ENCODE data around the gene AMOTL2.

AMOTL2 gene

DNA sequence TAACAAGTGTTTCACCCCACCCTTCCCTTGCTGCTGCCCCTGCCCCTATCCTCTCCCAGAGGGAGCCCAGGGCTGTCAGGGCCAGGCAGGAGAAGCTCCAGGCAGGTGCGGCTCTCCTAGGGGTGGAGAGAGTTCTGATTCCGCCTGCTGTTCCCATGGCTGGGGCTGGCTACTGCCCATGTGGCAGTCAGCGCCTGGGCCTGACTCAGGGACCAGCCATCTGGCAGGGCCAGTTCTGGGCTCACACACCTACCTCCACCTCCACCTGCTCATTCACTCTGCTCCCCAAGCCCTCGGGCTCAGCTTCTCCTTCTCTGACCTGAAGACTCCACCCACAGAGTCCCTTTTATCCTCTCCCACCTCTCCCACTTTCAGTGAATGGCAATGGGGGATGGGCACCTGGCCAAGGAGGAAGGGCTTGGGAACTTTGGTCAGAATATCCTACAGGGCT lies 23.4 kb downstream of the AMOTL2 start:
- DNase-seq, result no peak

DNA sequence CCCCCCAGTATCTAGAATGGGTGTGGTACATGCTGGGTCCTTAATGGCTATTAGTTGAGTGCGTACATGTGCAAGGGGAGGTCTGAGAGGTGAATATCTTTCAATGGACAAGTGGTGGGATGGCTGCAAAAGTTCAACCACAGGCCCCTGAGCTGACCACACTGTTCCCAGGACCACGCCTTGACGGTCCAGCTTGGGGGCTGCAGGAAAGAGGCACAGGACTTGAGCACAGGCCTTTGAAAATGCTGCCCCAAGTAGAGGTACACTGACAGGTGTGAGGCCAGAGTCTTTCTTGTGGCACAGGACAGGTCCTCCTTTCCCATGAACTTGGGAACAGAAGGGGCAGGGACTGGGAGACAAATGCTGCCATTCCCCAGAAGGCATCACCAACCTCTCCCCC lies 24.0 kb downstream of the AMOTL2 start:
- DNase-seq, result no peak

DNA sequence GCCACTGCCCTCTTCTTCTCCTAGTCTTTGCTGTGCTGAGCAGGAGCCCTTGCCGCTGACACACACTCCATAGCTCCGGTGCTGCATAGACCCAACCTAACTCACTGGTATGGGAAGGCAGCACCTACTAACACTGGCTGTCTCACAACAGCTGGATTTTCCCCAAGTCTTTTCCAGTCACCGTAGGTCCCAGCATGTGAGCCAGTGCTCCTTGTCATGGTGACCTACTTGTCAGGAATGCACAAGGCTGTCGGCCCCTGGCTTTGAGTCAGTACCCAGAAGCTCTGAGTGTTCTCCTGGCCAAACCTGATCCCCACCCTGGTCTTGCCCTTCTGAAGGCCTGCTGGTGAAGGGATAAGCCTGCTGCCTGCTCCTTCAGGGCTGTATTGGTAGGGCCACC lies 25.7 kb downstream of the AMOTL2 start:
- no peak for DNase-seq

DNA sequence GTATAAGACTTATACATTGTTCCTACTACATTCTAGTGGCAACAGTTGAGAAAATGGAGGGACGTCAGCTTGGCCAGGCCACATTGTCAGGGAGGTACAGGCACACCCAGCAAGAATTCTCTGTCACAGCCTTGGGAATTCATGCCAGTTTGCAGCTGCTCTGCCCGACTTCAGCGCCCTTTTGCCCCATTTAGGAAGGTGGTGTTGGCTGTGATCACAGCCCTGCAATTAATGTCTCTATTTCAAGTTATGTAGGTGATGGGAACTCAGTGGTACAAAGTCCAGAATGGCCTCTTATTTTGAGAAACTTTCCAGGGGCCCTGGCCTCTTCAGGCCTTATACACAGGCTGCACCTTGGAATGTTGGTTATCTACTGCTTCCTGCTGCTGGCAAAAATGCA lies 26.7 kb downstream of the AMOTL2 start:
- DNase-seq, result no peak

DNA sequence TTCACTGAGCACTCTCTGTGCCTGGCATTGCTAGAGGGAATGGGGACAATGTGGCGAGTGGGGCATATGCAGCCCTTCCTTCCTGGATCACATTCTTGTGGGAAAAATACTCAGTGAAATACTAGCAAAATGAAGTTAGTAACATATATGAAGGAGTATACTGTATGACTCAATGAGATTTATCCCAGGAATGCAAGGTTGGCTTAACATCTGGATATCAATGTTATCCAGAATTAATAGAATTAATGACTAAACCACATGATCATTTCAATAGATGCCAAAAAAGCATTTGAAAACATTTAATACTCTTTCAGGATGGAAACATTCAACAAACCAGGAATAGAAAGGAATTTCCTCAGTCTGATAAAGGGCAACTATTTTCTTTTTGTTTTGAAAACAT lies 27.5 kb downstream of the AMOTL2 start:
- DNase-seq, result no peak

DNA sequence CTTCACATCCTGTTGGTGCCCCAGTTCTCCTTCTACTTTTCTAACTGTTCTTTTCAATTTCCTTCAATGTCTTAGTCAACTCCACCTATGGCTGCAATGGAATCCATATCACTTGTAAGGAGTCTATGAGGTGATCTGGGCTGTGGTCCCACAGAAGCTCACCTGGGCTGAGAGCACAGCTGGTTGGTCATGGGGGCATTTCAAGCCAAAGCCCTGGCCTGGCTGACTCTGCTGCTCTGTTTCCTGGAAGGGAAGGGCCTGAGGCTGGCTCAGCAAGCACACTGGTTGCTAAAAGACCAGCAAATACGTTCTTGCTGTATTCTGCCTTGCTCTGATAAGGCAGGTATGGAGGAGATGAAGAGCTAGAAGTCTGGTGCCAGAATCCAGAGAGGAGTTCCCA lies 29.0 kb downstream of the AMOTL2 start:
- no peak for DNase-seq

DNA sequence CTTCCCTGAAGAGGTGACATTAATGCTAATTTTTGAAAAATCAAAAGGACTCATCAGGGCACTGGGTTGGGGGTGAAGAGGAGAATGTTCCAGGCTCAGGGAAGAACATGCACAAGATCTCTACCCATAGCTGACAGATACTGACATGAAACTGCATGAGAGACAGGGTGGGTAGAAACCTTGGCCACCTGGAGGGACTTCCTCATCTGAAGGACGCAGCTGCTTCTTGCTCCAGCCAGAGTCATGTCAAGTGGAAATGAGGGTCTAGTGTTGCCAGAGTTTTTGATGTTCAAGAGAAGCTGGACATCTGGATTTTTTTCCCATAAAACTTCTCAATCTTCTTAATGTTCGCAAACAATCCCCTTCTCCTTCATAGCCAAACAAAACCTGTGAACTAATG lies 29.7 kb downstream of the AMOTL2 start:
- DNase-seq, result no peak

DNA sequence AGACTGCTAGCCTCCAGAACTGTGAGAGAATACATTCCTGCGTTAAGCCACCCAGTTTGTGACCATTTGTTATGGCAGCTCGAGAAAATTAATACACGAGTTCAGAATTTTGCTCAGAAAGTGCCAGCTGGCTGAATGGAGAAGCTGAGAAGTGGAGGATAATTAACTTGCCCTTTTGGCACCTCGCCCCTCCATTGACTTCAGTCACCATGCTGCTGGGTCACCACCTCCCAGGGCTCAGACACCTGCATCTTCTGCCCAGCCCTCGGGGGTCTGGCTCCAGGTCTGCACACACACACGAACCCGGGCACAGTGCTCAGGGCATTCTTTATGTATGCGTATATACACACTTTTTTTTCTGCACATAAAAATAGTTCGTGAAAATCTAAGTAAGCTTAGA lies 32.0 kb downstream of the AMOTL2 start:
- DNase-seq, result no peak

DNA sequence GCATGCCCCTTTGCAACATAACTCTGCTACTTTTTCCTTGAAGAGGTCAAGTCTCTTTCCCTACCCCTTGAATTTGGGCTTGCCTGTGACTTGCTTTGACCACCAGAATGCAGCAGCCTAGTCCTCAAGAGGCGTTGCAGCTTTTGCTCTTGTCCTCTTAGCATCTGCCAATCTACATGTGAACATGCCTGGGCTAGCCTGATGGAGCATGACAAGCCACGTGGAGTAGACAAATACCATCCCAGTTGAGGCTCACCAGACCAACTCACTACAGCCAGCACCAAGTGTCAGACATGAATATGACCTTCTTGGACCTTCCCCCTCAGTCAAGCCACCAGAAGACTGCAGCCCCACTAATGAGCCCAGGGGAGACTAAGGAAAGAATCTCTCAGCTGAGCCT lies 32.9 kb downstream of the AMOTL2 start:
- no peak for DNase-seq

DNA sequence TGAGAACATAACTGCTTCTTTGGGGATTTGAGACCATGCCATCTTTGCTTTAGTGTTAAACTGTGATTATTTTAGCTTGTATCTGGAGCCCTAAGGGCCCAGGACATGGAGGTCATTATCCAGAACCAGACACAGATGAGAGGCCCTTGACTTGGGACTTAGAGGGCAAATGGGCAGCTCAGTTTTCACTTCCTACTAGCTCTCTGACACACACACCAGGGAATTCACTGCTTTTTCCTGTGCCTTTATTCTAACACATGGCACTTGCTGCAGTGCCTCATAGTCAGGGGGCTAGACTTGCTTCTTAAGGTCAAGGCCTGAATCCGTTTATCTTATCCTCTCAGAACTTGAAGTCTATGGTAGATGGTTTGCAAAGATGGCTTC lies 33.3 kb downstream of the AMOTL2 start:
- DNase-seq, result no peak

DNA sequence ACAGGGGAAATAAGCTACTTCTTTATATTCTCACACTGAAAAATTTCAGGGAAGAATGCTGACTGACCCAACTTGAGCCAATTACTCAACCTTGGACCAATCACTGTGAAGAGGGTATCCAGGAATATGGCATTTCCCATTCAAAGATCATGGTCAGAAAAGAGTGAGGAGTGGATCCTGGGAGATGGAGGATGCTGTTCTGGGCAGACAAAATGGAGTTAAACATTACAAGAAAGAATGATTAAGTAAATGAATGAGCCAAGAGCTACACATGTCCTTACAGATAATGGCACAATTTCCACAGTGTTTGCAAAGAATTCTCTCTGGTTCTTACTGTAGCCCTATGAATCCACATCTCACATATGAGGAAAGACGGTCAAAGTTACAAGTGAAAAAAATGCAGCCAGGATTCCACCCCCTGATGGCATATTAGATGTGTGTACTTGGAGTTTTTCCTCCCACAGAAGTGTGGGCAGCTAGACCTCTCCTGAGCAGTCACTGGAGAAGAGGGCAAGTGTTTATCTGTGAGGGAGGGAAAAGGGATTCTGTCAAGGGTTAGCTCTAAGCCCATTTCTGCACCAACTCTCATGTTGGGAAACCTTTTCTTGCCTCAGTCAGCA lies 33.8 kb downstream of the AMOTL2 start:
- DNase-seq, result no peak

DNA sequence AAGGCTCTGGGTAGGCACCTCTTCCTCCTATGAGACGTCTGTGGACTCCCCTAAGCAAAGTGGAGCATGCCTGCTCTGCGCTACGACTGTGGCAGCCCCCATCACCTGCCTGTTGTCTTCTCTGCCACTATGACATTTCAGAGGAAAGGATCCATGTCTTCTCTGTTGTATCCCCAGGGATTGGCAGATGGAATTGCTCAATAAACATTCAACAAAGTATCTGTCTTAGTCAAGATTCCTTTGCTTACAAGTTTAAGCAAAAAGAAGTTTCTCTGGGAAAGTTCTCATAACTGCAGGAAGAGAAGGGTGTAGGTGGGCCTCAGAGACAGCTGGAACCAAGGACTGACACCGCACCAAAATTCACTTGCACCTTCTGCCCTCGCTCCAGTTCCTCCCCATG lies 34.3 kb downstream of the AMOTL2 start:
- DNase-seq, result no peak

DNA sequence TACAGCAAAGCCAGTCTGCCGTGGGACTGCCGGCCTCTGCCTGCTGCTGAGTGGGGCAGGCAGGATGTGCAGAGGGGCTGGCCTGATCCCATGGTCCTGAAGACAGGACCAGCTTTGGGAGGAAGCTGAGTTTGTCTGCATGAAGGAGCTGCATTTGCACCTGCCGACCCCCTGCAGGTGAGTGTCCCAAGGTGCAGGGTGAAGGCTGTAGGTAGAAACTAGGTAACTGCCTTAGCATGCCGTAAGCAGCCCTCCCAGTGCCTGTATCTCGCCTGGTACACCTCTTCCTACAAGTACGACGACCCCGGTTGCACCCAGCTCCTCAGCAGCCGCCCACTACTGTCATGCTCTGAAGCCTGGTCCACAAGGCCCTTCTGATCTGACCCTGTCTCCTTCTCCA lies 34.9 kb downstream of the AMOTL2 start:
- no peak for DNase-seq

DNA sequence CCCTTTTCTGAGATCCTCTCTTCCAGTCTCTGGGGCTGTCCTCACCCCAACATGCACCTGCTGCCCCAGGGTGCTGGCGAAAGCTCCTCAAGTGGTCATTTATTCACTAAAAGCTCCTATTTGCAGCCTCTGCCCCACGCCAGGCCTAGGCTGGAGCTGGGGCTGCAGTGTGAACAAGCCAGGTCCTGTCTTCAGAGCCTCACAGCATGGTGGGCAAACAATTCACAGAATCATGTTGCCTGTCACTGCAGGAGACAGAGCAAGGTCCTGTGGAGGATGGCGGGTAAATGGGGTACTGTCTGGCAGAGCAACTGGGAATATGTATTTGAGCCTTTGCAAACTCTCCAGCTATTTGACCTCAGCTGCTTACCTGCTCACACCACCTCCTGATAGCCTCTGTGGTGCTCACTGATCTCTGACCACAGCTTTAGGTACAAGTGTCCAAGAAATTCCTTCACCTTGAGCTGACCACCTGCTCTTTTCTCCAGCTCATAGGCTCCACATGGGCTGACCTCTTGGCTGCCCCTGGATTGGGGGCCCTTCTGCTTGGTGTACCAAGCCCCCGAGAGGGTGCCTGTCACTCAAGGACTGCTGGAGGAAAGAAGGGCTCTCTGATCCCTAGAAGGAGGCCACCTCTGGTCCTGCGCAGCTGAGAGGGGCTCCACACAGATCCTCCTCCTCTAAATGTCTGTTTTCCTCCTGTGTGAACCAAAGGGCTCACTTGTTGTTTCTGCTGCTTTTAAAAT lies 35.6 kb downstream of the AMOTL2 start:
- no peak for DNase-seq

DNA sequence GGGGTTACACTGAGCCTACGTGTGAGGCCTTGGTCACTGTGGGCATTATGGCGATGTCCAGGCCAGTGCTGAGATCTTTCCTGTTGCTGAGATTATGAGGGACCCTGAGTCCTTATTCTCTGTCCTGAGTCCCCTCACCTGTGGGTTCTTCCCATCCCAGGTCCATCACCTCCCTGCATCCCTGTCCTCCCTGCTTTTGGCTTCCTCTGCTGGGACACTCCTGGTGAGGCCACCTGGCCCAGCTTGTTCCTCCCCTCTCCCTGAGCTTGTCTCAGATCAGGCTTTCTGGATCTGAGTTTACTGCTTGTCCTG lies 36.1 kb downstream of the AMOTL2 start:
- no peak for DNase-seq

DNA sequence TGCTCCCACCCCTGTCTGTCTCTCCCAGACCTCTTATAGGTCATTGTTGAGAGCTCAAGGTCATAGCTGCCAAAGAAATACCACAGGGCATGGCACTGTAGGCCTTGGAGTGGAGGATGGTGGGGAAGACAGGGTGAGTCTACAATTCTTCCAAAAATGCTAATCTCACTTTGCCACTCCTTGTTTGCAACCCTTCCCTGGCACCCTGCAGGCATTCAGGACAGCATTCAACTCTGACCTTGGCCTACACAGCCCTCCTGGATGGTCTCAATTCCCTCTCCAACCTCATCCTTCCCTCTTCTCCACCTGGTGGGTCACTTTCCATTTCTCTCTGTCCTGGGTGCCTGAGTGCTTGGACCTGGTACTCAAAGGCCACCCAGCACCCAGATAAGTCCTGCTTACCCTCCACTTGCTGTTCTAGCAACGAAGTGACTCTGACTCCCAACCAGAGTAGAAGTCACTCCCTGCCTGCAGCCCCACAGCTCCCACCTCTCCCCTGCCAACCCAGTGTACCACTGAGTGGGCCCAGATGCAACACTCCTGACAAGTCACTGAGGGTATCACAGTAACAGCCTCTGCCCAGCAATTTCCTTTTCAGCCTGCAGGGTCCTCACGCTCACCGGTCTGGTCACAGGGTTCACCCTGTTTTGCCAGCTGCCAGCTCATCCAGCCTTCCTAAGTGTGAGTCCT lies 36.6 kb downstream of the AMOTL2 start:
- DNase-seq, result no peak

DNA sequence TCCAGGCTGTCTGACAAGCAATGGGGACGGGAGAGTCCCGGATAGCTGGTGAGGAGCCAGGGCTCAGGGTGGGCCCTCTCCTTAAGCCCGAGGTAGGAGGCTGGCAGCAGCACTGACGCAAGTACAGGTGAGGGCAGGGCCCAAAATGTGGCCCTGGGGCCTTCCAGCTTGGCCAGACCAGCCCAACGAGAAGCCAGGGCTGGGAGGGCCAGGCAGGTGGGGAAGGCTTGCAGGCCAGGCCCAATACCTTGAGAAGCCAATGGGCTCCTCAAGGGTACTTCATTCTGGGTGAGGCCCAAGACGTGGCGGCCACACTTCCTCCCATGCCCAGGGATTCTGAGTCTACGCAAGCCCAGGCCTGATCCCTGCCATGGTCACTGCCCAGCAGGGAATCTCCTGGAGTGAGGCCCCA lies 37.2 kb downstream of the AMOTL2 start:
- no peak for DNase-seq

DNA sequence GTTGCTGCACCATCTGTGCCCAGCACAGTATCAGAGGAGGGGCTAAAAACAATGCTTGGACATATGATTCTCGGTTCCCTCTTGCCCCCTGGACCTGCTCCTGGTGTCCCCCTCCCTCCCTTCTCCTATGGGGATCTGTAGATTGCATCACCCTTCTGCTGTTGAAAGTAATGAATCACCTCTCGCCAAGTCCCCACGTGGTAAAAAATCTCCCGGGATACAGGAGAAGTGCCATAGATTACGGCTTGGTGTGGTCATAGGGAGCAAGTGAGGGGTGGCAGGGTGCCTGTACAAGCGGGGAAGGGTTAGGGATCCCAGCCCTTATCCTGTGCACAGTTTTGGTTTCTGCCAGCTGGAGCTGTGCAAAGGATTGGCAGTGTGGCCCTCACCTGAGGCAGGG lies 37.7 kb downstream of the AMOTL2 start:
- DNase-seq, result peak; percentile 69

DNA sequence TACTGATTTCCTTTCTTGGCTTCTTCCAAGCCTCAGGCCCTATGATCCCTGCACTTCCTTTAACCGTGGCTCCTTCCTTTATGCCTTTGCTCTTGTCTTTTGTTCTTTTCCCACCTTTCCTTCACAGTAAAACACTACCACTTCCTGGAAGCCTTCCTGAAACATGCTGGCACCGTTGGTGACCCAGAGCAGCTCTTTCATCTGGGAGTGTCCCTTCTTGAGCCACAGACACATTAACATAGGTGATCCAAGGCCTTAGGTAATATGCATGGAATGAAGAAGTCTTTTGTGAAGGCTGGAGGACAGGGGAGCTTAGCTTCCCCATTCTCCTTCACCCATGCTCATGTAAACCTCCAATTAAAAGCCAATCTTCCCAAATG lies 39.4 kb downstream of the AMOTL2 start:
- no peak for DNase-seq

DNA sequence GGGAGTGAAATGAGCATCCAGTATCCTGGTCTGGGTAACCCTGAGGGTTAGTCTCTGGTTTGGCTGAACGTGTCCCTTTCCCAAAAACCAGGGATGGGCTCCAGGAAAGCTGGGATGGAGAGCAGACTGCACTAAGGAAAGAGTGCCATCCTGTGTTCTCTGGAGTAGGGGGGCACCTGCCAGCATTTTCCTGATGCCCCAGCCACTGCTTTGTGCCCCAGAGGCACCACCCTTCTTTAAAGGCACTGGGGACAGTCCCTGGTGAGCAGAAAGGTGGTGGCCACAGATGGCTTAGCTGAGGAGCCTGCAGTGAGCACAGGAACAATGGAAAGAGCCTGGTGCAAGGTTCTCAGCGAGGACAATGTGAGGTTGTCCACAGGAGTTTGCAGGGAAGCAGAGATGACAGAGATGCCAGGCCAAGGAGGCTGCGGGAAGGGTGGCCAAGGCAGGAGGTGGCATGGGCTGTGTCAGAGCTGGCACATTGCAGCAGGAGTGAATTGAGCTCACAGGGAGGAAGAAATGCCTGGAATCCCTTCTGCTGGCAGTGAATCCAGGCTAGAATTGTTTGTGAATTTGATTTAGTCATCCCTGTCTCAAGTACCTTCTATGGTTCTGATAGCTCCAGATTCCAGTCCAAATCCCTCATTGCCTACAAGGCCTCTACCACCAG lies 39.9 kb downstream of the AMOTL2 start:
- DNase-seq, result no peak

DNA sequence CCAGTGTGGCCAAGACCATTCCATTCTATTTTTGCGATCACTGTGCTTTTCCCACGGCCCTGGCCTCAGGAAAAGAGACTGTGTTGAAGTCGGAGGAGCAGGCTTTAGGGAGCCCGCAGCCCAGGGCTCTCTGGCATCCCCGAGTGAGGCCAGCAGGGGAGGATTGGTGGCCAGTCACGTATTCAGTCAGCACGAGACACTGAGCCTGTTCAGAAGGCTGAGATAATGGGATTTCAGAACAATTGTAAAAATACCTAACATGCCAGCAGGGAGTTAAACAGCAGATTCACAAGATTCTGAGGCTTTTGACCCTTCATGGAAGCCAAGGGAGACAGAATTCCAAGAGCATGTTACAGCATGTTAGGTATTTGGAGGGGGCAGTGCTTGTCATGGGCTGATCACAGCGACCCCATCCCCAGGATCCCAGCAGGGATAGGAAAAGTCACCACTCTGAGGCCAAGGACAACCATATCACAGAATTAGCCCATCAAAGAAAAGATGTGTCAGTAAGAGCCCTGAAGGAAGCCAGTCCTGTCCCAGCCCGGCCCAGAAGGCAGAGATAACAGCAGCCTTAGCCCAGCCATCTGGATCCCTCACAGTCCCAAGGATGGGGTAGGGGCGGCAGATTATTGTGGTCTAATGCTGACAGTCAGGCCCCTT lies 40.6 kb downstream of the AMOTL2 start:
- DNase-seq, result no peak

DNA sequence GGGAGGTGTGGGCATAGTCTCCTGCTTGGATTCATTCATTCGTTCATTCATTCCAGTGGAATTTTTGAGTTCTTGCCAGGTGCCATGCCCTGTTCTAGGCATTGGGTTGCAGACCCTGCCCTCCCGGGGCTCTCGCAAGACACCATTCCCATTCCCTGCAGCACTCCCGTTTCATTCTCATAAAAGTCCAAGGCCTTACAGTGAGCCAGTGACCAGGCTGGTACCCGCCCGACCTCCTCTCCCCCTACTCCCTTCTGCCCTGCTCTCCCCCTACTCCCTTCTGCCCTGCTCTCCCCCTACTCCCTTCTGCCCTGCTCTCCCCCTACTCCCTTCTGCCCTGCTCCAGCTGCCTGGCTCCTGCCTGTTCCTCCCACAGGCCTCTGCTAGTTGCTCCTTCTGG lies 41.9 kb downstream of the AMOTL2 start:
- DNase-seq, result peak; percentile 71

DNA sequence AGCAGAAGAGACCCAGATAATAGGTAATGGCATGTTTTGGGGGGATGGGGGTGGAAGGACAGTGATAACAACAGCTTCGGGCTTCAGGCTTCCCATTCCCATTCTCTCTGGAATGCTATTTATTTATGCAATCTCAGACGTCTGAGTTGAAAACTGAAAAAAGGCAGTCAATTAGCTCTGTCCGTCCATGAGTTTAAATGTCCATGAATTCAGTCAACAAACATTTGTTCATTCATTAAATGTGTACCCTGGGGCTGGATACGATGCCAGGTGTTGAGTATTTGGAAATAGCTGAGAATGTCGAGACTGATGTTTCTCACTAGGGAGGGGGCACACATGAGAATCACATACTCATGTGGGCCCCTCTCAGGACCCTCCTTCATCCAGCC lies 42.4 kb downstream of the AMOTL2 start:
- no peak for DNase-seq

Data from NCI-H226 (cell line).